ENCODE measurements around the gene SALL1. TPM values are rescaled to one million over a fixed set of nuclear protein-coding genes. Genes with fewer than 3 reads are reported as not detected.

Gene SALL1
- total and polyA plus RNA-seq, 2 donors: 1.0 to 4.1 TPM

- 80% methylated on average over 2 of the region's 2 CpGs for WGBS
- no peak for DNase-seq (ENCODE audit: extremely low spot score)
- no peak overlapping the region for H3K27ac ChIP-seq (ENCODE audit: low read depth)
- H3K4me3 ChIP-seq (ENCODE audit: low read depth, low read length): no peak overlapping the region
- H3K4me1 ChIP-seq (ENCODE audit: insufficient read depth): no peaks in the 10 kb centered on the region
- no peaks in the 10 kb centered on the region for H3K36me3 ChIP-seq (ENCODE audit: insufficient read depth)
These were observed 44.5 kb downstream of the SALL1 start for GRCh38 chr16:51106535-51106934.

- Histone ChIP-seq H3K27ac (ENCODE audit: low read depth) (no peak overlapping the region), H3K4me3 (ENCODE audit: low read depth, low read length) (no peak overlapping the region), H3K4me1 (ENCODE audit: insufficient read depth) (no peaks in the 10 kb centered on the region), H3K36me3 (ENCODE audit: insufficient read depth) (no peaks in the 10 kb centered on the region)
- WGBS: 77% methylated on average over 4 of the region's 4 CpGs
- no peak for DNase-seq (ENCODE audit: extremely low spot score)
These were observed 47.5 kb downstream of the SALL1 start for GRCh38 chr16:51103590-51103989.

GRCh38 chr16:51097729-51098128 is 53.3 kb downstream of the SALL1 start:
- no peak overlapping the region for H3K4me3 ChIP-seq (ENCODE audit: low read depth, low read length)
- H3K36me3 ChIP-seq (ENCODE audit: insufficient read depth): no peaks in the 10 kb centered on the region
- H3K4me1 ChIP-seq (ENCODE audit: insufficient read depth): no peaks in the 10 kb centered on the region
- 67% methylated on average over 2 of the region's 2 CpGs for whole genome bisulfite sequencing
- H3K27ac ChIP-seq (ENCODE audit: low read depth): no peak overlapping the region
- no peak for DNase-seq (ENCODE audit: extremely low spot score)

GRCh38 chr16:51095890-51096626 is 55.0 kb downstream of the SALL1 start:
- Histone ChIP-seq H3K4me1 (ENCODE audit: insufficient read depth) (no peaks in the 10 kb centered on the region), H3K36me3 (ENCODE audit: insufficient read depth) (no peaks in the 10 kb centered on the region), H3K27ac (ENCODE audit: low read depth) (no peak overlapping the region), H3K4me3 (ENCODE audit: low read depth, low read length) (no peak overlapping the region)
- 60% methylated on average over 16 of the region's 16 CpGs for WGBS
- DNase-seq (ENCODE audit: extremely low spot score): no peak

- no peak overlapping the region for H3K27ac ChIP-seq (ENCODE audit: low read depth)
- H3K4me3 ChIP-seq (ENCODE audit: low read depth, low read length): no peak overlapping the region
- no peaks in the 10 kb centered on the region for H3K4me1 ChIP-seq (ENCODE audit: insufficient read depth)
- WGBS: 36% methylated on average over 20 of the region's 20 CpGs
- no peaks in the 10 kb centered on the region for H3K36me3 ChIP-seq (ENCODE audit: insufficient read depth)
- DNase-seq (ENCODE audit: extremely low spot score): no peak
These were observed 55.8 kb downstream of the SALL1 start for GRCh38 chr16:51095084-51095881.

- 73% methylated on average over 5 of the region's 5 CpGs for WGBS
- Histone ChIP-seq H3K4me1 (ENCODE audit: insufficient read depth) (no peaks in the 10 kb centered on the region), H3K4me3 (ENCODE audit: low read depth, low read length) (no peak overlapping the region), H3K36me3 (ENCODE audit: insufficient read depth) (no peaks in the 10 kb centered on the region), H3K27ac (ENCODE audit: low read depth) (no peak overlapping the region)
- no peak for DNase-seq (ENCODE audit: extremely low spot score)
These were observed 57.3 kb downstream of the SALL1 start for GRCh38 chr16:51093726-51094280.
